ENCODE results near the gene SLC16A4.

DNA sequence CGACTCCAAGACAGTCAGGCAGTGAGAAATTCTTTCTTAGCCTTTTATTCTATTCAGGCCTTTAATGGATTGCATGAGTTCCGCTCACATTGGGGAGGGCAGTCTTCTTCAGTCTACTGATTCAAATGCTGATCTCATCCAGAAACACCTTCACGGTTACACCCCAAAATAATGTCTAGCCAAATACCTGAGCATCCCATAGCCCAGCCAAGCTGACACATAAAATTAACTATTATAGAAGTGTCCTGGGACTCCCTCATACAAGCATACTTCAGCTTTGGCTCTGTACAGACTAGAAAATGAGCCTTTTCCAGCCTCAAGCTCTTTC, 3.6 kb upstream of the SLC16A4 start:
- TF ChIP-seq CTCF (IDR thresholded peaks at IDR 0.05; ENCODE audit: borderline replicate concordance, extremely low read depth, low read length, poor library complexity, severe bottlenecking) (no peak), EZH2 (IDR thresholded peaks at IDR 0.05; ENCODE audit: borderline replicate concordance, low read depth, low read length, severe bottlenecking) (no peak)
